Kidney (tissue), 14 donors: ENCODE results near the gene TPO. TPM values are rescaled to one million over a fixed set of nuclear protein-coding genes. Genes with fewer than 3 reads are reported as not detected.

Experiments used
- DNase-seq, 5 donors: peaks; one replicate each; pipeline ENCODE4 v3.0.0-alpha.2; 2013 to 2020
- FAIRE-seq: peaks from 2 replicates; lab custom pipeline; 2012; peaks lifted over from hg19 to GRCh38; lab: Jason Lieb, UNC
- H3K27ac ChIP-seq, 2 donors: one replicate each; pipeline ENCODE4 v1.7.0; 2013; ENCODE audit warnings: low read depth in 2 of 2, low read length in 2 of 2, inconsistent platforms in 1 of 2
- H3K27me3 ChIP-seq: one replicate; pipeline ENCODE4 v1.7.1; 2013; ENCODE audit warnings: low read length, inconsistent platforms; ENCODE audit not compliant: control insufficient read depth, insufficient read depth
- H3K36me3 ChIP-seq, 3 donors: one replicate each; pipeline versions ENCODE4 v1.7.0 to v1.7.1; 2013; ENCODE audit warnings: low read length in 3 of 3, control low read depth in 1 of 3, inconsistent platforms in 1 of 3; ENCODE audit not compliant: insufficient read depth in 3 of 3, control insufficient read depth in 2 of 3
- H3K4me1 ChIP-seq, 3 donors: one replicate each; pipeline versions ENCODE4 v1.7.0 to v1.7.1; 2013; ENCODE audit warnings: low read length in 3 of 3, inconsistent platforms in 1 of 3, low read depth in 1 of 3; ENCODE audit not compliant: control insufficient read depth in 2 of 3, insufficient read depth in 2 of 3
- H3K4me3 ChIP-seq, 3 donors: one replicate each; pipeline versions ENCODE4 v1.7.0 to v1.8.1; 2013; ENCODE audit warnings: low read length in 3 of 3, control low read depth in 1 of 3, inconsistent platforms in 1 of 3
- H3K9ac ChIP-seq, 3 donors: one replicate each; pipeline versions ENCODE4 v1.7.0 to v1.7.1; 2013; ENCODE audit warnings: low read length in 3 of 3, control low read depth in 1 of 3, inconsistent platforms in 1 of 3
- H3K9me3 ChIP-seq, 3 donors: one replicate each; pipeline versions ENCODE4 v1.7.0 to v1.7.1; 2013; ENCODE audit warnings: low read length in 3 of 3, control low read depth in 1 of 3, inconsistent platforms in 1 of 3; ENCODE audit not compliant: control insufficient read depth in 2 of 3, insufficient read depth in 1 of 3
- CTCF ChIP-seq: IDR thresholded peaks from 3 replicates; pipeline ENCODE4 v1.5.1; 2012; ENCODE audit warnings: mild to moderate bottlenecking, moderate library complexity, borderline replicate concordance; ENCODE audit not compliant: insufficient read depth; ENCODE audit errors: extremely low read depth
- intact Hi-C: fragments of 100-400 bp; cut with DNase I; formaldehyde crosslinking; loops from one replicate; pipeline ENCODE4 v1.11.1; 2022
- polyA plus RNA-seq: library from polyadenylated mRNA; stranded (reverse); fragments of 350-450 nt; fragmentation: Illumina TruSeq; extraction: RNeasy Lipid Tissue Mini Kit (QIAGEN cat#74804); gene quantifications from one replicate; pipeline ENCODE4 v1.2.3, GENCODE V29; 2014; ENCODE audit warnings: low read depth, low replicate concordance; ENCODE audit not compliant: insufficient read depth
- total RNA-seq: library from RNA; stranded (reverse); fragmentation: NEBNext Ultra II Directional; extraction: Animal tissue kit (Norgen Biotek cat#: 25700); gene quantifications from one replicate; pipeline ENCODE4 v1.2.1, GENCODE V29; 2021
- donor health status: control.
- donor health status: control.
- donor health status: control.
- donor health status: control.
- donor health status: control.
- donor health status: DM: yes; HTN: yes; CAD: no.
- donor health status: Normal renal cell carcinoma (clear cell type).

Gene TPO
- total and polyA plus RNA-seq, 2 donors from 2014 or later: not detected

- H3K4me3 ChIP-seq: no peak overlapping the region
- no peak overlapping the region for H3K27ac ChIP-seq
- DNase-seq (peak in 2 of 5 donors; percentile 58 to 77), FAIRE-seq (no peak)
- H3K27me3 ChIP-seq: no peaks in the 10 kb centered on the region
- H3K36me3 ChIP-seq: no peaks in the 10 kb centered on the region
- no peak overlapping the region for H3K9ac ChIP-seq
- peaks cover 0 to 3% (median 0%) of the 10 kb centered on the region in 3 donors for H3K9me3 ChIP-seq
- intact Hi-C loops: no loop called here
- H3K4me1 ChIP-seq: peaks cover 0 to 14% (median 0%) of the 10 kb centered on the region in 3 donors
- TF ChIP-seq CTCF: no peak
Measured at GRCh38 chr2:1588051-1588977, 175.1 kb downstream of the TPO start.

GRCh38 chr2:1588978-1589621, 175.8 kb downstream of the TPO start:
- Histone ChIP-seq H3K4me3 (no peak overlapping the region), H3K9me3 (peaks cover 0 to 3% (median 0%) of the 10 kb centered on the region in 3 donors), H3K9ac (no peak overlapping the region), H3K4me1 (peaks cover 0 to 16% (median 0%) of the 10 kb centered on the region in 3 donors), H3K36me3 (no peaks in the 10 kb centered on the region), H3K27ac (no peak overlapping the region), H3K27me3 (no peaks in the 10 kb centered on the region)
- no peak for TF ChIP-seq CTCF
- peak in 2 of 5 donors; percentile 54 to 56 for DNase-seq
- FAIRE-seq: no peak
- intact Hi-C loops: no loop called here

GRCh38 chr2:1590596-1591460, 177.6 kb downstream of the TPO start:
- intact Hi-C loops: loop anchor here (5.0 kb wide), 1 partner anchor 156 kb away; no protein-coding TSS in a partner anchor
- Histone ChIP-seq H3K36me3 (no peaks in the 10 kb centered on the region), H3K9ac (no peak overlapping the region), H3K4me3 (no peak overlapping the region), H3K9me3 (peaks cover 0 to 3% (median 0%) of the 10 kb centered on the region in 3 donors), H3K27ac (no peak overlapping the region), H3K27me3 (no peaks in the 10 kb centered on the region), H3K4me1 (peaks cover 0 to 16% (median 0%) of the 10 kb centered on the region in 3 donors)
- no peak for TF ChIP-seq CTCF
- DNase-seq (peak in 2 of 5 donors; percentile 57 to 59), FAIRE-seq (no peak)
